Stimulated activated CD8-positive, alpha-beta memory T cell treated with anti-CD3 and anti-CD28 coated beads, Interleukin-7, amount 100 ng/mL, for 48 hours (primary cell): ENCODE data around the gene RALA.
"Not testable (repeated sequence)": the region's sequence is repeated elsewhere in the genome, so short reads cannot be mapped to it uniquely, and the experiment has no call there.

ENCODE experiments used
- DNase-seq, 2 donors: peaks; one replicate each; pipeline ENCODE4 v3.0.0-alpha.2; 2020; ENCODE audit warnings: low read depth in 1 of 2; ENCODE audit errors: extremely low read depth in 1 of 2

RALA gene

DNA sequence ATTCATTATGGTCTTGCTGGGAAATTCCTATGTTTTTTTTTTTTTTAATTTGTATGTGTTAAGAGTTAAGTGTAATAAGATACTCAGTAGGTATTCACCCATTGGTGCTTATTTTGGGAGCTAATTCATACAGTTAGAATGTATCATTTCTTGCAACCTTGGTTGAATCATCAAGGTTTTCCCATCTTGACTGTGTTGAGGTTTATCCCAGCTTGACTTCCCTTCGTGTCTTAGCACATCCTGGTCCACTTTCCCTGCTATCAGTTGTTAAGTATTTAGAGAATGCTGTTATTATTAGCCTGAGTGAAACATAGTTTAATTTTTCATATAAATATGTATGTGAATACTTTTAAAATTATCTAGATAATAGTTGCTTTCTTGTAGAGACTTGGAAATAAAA is 20.8 kb downstream of the RALA start:
- no peak for DNase-seq

DNA sequence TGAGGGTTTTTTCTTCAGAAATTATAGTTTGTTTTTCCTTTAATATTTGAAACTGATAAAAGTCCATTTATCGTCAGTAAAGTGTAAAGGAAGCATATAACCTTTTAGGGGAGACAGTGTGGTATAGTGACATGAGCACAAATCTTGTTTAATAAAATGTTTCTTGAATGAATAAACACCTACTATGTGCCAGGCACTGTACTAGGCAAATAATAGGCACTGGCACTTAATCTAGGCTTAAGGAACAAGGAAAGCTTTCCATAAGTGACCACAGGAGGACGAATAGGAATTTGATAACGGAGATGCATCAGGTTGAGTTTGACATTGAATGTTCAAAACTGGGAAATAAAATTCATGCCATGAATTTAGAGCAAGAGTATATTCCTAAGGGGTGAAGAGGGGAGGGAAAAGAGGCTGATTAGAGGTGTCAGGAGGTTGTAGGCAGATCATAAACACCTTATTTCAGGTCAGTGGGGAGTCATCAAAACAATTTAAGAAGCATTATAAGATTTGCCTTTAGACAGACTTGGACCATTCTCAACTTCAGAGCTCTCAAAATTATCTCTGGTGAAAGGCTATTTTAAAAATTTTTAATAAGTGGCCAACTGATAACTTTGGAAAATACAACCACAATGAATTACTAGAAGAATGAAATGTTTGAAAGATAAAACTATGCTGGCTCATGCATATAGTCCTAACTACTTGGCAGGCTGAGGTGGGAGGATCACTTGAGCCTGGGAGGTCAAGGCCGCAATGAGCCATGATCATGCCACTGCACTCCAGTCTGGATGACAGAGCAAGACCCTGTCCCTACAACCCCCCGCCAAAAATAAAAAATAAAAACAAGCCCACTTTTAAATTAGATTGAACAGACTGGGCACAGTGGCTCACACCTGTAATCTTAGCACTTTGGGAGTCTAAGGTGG is 22.4 kb downstream of the RALA start:
- DNase-seq: no peak

DNA sequence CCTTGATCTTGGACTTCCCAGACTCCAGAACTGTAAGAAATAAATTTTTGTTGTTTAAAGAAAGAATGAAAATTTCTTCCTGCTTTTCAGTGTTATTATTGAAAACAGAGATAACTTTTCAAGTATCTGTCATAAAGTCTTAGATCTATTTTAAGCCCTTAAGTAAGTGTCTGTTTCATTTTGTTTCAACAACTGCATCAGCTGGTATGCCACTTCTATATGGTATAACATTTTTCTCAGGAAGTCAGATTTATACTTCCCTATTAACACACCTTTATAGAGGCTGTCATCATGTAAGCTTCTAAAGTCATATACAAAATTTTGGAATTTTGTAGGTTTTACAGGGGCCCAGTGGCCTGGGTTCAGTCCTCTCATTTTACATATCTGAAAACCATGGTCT is 24.4 kb downstream of the RALA start:
- DNase-seq: no peak

GRCh38 chr7:39650676-39651075 is 27.3 kb downstream of the RALA start:
- no peak for DNase-seq

DNA sequence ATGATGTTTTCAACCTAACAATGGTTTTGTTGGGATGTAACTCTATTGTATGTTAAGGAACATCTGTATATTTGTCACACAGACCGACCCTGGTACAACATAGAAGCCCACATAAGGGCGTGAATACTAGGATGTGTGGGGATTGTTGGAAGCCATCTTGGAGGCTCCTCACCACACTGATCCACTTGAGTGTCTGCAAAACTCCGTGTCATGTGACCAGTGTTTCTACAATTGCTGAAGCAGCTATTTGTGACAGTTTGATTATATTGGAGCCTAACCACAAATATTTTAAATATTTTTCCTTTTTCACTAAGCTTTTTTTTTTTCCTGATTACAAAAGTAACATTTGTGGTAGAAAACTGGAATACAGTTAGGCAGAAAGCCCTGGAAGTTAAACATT is 27.9 kb downstream of the RALA start:
- no peak for DNase-seq

DNA sequence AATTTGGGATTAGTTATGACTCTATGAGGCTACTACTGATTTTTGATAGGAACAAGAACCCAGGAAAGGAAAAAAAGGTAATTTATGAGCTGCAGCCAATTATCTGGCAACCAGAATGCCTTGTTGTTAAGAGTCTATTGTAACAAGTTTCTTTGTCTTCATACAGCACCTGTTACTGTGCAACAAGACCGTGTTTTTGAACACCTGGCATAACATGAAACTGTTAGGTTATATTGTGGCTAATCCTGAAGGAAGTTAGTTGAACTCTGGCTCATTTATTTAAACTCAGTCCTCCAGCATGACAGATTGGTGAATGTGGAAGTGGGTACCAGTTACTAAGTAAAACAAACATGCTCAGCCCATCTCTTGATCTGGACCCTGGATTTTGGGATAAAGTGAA is 33.0 kb downstream of the RALA start:
- DNase-seq: no peak

- no peak for DNase-seq
These were observed 36.1 kb downstream of the RALA start for GRCh38 chr7:39659356-39660013.

GRCh38 chr7:39661960-39662359 is 38.6 kb downstream of the RALA start:
- DNase-seq: no peak

DNA sequence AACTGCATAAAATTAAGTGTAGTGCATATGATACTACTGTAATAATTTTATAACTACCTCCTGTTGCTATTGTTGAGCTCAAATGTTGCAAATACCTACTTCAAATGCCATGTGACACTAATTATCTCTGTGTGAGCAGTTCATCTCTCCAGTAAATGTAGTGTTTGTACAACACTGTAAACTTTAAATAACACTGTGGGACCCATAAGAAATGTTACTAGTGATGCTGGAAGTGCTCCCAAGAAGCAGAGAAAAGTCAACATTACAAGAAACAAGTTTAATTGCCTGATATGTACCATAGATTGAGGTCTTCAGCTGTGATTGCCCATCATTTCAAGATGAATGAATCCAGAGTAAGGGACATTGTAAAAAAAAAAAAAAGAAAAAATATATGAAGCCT is 39.9 kb downstream of the RALA start:
- DNase-seq: no peak

DNA sequence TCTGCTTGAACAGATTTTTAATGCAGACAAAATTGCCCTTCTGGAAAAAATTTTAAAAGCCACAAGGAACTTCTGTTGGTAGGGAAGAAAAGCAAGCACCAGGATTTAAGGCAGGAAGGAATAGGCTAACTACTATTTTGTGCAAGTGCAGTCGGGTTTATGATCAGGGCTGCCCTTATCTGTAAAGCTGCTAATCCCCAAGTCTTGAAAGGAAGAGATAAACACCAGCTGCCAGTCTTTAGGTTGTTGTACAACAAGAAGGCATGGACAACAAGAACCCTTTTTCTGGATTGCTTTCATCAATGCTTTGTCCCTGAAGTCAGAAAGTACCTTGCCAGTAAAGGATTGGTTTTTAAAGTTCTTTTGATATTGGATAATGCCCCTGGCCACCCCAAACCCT is 40.7 kb downstream of the RALA start:
- no peak for DNase-seq

GRCh38 chr7:39664585-39664984 is 41.2 kb downstream of the RALA start:
- DNase-seq: no peak

- DNase-seq: no peak
These were observed 43.2 kb downstream of the RALA start for GRCh38 chr7:39666562-39666961.

DNA sequence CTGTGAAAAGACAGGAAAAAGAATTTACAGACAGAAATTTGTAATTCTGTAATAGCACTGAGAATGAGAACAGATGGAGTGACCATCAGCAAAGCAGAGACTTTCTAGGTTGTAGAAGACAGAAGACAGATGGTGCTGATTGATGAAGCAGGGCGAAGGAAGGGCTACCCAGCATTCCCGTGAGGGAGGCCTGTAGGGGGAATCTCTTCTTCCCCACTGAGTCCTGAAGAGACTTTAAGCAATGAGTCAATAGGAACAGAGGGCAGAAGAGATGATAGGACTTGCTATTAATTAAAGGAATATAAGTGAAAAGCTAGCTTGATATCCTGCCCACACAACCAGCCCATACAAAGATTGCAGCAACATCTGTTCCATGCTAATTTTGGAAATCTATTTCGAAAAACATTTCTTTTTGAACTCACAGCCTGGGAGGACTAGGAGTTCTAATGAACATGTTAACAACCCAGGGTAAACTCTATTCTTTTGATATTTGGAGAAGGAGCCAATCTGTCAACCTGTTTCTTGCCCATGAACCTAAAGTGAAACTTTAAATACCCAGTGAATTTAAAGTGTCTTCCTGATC is 44.1 kb downstream of the RALA start:
- no peak for DNase-seq

- not testable (repeated sequence) for DNase-seq
These were observed 44.9 kb downstream of the RALA start for GRCh38 chr7:39668280-39668679.

GRCh38 chr7:39670052-39670451 is 46.7 kb downstream of the RALA start:
- DNase-seq: no peak

- no peak for DNase-seq
These were observed 47.6 kb downstream of the RALA start for GRCh38 chr7:39670934-39671333.

- no peak for DNase-seq
These were observed 48.8 kb downstream of the RALA start for GRCh38 chr7:39672176-39672575.

DNA sequence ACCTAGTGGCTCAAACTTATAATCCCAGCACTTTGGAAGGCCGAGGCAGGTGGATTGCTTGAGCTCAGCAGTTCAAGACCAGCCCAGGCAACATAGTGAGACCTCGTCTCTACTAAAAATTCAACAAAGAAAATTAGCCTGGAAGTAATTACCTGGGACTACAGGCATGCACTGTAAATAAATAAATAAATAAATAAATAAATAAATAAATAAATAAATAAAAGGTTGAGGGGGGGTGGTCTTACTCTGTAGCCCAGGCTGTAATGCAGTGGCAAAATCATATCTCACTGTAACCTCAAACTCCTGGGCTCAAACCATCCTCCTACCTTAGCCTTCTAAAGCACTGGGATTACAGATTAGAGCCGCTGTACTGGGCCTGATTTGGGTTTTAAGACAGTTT is 50.5 kb downstream of the RALA start:
- no peak for DNase-seq

DNA sequence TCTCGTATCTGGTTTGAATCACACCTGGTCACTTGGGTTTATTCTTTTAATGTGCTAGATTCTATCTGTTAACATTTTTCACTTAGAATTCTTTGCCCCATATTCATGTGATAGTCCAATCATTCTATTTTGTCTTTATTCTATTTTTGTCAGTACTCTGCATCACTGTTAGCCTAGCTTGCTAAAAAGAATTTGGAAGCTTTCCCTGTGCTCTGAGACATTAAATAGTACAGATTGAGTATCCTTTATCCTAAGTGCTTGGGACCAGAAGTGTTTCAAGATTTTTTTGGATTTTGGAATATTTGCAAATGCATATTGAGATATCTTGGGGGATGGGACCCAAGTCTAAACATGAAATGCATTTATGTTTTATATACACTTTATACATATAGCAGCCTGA is 51.0 kb downstream of the RALA start:
- DNase-seq: no peak

GRCh38 chr7:39676346-39676745 is 53.0 kb downstream of the RALA start:
- no peak for DNase-seq

- no peak for DNase-seq
These were observed 55.7 kb downstream of the RALA start for GRCh38 chr7:39678930-39679709.
